HG03457 (cell line): Measurements from ENCODE around the gene LCE1E.

Experiments
- ATAC-seq: cut with Tn5 transposase; IDR thresholded peaks from one replicate; pipeline ENCODE4 v1.9.1; 2021; ENCODE audit warnings: moderate number of reproducible peaks; ENCODE audit not compliant: unreplicated experiment

Gene LCE1E

DNA sequence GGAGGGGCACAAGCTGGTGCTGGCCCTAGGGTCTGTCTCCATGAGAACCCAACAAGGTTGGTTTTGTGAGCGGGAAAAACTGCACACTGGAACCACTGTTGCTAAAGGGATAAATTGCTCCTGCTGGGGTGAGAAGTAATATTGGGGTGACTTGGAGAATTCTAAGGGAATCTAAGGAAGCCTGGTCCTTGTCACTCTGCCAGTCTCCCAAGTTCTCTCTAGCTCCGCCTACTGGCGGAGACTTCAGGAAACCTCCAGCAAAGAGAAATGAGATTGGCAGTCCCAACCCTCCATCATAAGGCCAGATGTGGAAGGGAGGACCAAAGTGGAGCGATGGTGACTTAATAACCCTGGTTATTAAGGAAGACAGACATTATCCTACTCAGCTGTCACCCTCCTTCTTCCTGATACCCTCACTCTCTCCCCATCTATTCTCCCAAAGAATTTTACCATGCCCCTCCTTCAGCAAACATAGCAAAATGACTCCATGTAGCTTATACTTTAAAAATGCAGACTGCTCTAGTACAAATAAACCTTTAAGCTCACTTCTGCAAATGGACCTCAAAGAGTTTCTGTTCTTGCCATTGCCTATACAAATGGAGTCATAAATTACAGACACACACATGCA is 8.4 kb upstream of the LCE1E start:
- ATAC-seq, result no peak

DNA sequence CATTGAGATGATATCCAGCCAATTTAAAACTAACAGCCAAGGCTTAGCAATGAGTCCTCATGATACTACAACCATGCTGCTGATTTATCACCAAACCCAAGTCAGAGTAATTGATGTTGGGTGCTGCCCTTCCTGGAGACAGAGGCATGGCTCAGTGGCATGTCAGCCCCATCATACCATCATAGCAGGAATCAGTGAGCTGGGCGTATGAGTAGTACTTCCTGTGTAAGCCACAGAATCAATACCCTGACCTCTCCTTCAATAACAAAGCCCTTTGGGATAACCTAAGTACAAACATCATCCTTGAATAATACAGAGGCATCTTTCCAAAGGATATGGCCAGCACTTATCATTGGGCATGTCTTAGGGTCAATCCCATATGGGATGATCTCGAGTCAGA is 3.0 kb upstream of the LCE1E start:
- ATAC-seq, result no peak

DNA sequence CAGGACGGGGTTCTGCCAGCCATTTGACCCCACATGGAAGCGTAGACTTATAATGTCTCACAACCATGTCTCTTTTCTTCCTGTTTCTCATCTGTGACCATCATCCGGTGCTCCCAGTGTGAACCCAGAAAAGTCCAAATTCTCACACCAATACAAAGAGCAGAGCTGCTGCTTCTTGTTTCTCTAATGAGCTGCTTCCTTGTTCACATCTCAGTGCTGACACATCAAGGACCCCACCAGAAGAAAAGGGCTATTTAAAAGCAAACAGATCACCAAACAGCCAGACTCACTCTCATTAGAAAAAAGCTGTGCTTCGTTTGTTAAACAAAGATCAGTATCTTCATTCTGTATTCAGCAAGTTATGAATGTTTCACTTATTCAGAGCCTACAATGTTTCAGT is 9.6 kb downstream of the LCE1E start:
- no peak for ATAC-seq

DNA sequence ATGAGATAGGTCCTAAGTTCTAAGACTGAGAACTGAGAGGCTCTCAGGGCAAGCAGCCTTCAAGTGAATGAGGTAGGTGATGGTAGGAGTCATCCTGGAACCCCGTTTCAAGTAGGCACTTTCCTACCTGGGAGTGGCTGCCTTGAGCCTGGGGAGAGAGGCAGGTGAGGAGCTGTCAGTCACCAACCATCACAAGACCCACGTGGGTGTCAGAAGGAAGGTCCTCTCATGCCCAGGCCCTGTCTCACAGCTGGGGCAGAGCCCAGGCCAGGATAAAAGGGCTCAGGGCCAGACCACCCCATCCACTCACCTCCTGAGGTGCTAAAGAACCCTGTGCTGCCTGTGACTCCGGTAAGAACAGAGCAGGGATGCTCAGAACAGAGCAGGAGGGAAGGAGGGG is 10.4 kb downstream of the LCE1E start, which contains the start of gene LCE1D:
Gene LCE1D, plus strand, starts transcription at position 301 of the 400 bp plus-strand sequence. CDS start 1,074 bp downstream, outside the sequence.
- ATAC-seq, result no peak

DNA sequence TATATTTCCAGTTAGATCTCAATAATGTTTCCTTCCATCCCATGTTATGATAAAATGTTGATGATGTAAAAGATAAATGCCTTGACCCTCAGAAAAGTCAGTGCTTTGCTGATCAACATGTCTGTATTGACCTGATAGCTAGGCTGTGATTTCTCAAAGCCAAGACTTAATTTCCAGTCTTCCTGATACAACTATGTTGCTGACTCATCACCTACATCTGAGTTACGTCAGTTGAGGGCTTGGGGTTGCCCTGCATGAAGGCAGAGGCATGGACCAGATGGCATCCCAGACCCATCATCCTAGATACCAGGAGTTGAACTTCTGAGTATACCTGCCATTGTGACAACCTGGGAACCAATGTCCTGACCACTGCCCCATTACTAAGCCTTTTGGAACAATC is 15.3 kb downstream of the LCE1E start:
- no peak for ATAC-seq

DNA sequence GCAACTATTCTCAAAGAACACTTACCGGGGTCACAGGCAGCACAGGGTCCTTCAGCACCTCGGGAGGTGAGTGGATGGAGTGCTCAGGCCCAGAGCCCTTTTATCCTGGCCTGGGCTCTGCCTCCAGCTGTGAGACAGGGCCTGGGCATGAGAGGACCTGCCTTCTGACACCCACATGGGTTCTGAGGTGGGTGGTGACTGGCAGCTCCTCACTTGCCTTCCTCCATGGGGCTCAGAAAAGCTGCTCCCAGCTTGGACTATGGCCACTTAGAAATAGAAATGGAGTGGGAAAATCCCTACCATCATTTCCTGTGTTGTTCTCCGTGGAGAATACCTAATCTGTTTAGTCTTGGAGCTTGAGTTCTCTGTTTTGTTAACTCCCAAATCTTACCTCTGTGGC is 20.5 kb downstream of the LCE1E start, which contains the start of gene LCE1C:
Gene LCE1C, minus strand, starts transcription at position 76 of the 400 bp plus-strand sequence. CDS start 1,173 bp downstream, outside the sequence.
- no peak for ATAC-seq

DNA sequence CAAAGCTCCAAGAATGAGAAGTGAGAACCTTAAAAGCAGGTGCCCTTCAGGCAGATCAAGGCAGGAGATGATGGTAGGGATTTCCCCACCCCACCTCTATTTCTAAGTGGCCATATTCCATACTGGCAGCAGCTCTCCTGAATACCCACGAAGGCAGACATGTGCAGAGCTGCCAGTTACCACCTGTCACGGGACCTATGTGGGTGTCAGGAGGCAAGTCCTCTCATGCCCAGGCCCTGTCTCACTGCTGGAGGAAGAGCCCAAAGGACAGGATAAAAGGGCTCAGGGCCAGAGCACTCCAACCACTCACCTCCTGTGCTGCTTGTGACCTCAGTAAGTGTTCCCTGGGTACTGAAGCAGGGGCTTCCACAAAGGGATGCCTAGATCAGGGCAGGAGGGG is 25.0 kb downstream of the LCE1E start:
- ATAC-seq, result no peak

DNA sequence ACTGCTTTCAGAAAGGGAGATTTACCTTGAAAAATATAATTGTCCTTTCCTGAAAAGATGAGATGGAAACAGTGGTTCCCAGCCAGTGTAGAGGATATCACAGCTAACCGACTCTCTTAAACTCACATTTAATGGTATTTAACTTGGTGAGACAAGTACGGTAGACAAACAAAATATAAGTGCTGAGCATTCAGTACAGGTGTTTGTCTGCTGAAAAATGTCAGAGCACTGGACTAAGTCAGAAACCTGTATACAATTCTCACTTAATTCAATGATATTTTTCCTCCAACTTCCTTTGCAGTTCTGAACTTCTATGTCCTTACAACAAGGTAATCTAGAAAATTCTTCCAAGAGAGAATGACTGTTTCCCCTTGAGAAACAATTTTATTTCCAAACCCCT is 25.6 kb downstream of the LCE1E start, which contains the start of gene LCE1B:
Gene LCE1B, plus strand, starts transcription at position 301 of the 400 bp plus-strand sequence. CDS start 476 bp downstream, outside the sequence.
- ATAC-seq, result no peak

DNA sequence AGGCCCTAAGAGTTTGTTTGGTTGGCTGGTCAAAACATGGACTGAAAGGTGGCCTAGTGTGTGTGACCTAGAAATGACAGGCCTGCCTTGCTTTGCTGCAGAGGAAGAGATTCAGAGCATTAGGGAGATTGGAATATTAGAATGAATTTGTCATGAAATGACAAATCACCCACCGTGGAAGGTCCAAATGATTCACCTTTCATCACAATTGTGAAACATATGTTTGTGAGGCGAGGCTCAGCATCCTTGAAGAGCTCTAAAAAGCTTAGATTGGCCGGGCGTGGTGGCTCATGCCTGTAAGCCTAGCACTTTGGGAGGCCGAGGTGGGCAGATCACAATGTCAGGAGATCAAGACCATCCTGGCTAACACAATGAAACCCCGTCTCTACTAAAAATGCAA is 31.3 kb downstream of the LCE1E start:
- ATAC-seq, result no peak

DNA sequence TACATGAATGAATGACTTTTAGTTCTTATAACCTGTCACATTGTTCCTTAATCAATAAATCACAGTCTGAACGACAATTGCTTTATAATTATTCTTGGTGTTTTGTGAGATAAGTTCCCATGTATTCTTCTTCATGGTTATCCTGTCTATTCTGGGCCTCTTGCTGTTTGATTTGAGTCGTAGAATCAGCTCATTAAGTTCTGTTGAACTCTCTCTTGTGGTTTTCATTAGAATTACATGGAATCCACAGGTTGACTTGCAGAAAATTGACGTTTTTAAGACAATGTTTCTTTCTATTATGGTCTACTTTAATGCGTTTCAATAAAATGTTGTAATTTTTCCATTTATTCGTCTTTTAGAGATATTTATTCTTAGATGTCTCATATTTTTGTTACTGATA is 37.2 kb downstream of the LCE1E start:
- ATAC-seq, result no peak

DNA sequence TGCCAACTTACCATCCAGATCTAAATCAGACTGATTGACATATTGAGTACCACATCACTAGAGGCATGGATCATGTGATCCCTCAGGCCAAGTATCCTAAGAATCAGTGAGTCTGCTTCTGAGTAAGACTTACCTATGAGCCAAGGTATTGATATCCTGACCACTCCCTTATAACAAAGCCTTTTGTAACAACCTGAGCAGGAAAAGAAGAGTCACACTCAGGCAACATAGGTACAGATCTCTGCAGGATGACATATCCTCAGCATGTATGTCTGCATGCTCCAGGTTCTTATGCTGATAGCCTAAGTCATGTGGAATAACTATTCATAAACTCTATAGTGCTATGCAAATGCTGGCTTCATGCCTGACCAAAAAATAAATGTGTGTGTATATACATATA is 38.9 kb downstream of the LCE1E start:
- ATAC-seq, result no peak

DNA sequence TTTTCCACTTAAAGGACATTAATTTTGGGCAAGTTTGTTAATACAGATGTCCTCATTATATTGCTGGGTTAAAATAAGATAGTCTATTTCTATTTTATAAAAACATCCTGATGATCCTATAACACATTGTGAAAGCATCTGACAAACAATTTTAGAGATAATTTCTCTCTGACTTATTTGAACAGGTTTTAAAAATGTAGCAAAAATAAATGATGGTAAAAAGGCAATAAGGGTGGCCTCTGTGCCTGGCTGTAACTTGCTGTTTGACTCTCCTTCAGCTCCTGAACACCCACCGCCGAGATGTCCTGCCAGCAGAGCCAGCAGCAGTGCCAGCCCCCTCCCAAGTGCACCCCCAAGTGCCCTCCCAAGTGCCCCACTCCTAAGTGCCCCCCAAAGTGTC is 41.1 kb downstream of the LCE1E start, which contains the start of gene LCE1A:
Gene LCE1A, plus strand, starts transcription at position 301 of the 400 bp plus-strand sequence. Its CDS starts 0 bp downstream, at position 301.
- no peak for ATAC-seq

DNA sequence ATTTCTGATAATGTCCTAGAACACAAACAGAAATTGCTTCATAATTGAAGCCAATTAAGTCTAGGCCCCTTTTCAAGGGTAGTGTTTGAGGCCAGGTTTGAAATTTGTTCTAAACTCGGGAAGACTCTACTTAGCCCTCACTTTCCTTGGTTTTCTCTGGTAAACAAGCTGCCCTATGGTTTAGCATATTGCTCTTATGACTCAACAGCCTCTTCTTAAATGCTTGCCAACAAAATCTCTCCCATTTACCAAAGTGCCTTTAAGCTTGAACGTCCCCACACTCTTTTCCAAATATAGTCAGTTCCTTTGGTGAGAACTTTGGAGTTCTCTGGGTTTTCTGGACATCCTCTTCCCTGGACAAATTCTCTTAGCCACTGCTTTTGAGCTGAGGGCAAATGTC is 50.8 kb downstream of the LCE1E start:
- ATAC-seq, result no peak
